Fibroblast of lung (primary cell): Measurements from ENCODE around the gene FADS6.

ENCODE experiments used
- CTCF ChIP-seq, 2 donors: IDR thresholded peaks in 1 of 2; conservative IDR thresholded peaks in 1 of 2; 1 replicate in 1 of 2; 2 replicates in 1 of 2; pipeline ENCODE4 v1.5.1; 2011 to 2012; ENCODE audit warnings: low read length in 2 of 2, control low read depth in 1 of 2, inconsistent platforms in 1 of 2, low read depth in 1 of 2, mild to moderate bottlenecking in 1 of 2
- EZH2 ChIP-seq: IDR thresholded peaks from 2 replicates; pipeline ENCODE4 v1.5.1; 2012; ENCODE audit warnings: low read length, control low read depth, mild to moderate bottlenecking; ENCODE audit errors: missing control alignments

GRCh38 chr17:74853048-74853397, 40.4 kb downstream of the FADS6 start:
- TF ChIP-seq CTCF (conservative IDR thresholded peaks at IDR 0.05 in 1 of 2, IDR thresholded peaks at IDR 0.05 in 1 of 2; ENCODE audit: low read depth in 1 of 2, low read length in 2 of 2) = no peak
- TF ChIP-seq EZH2 = peak; percentile 55
